ENCODE measurements around the gene SPG11.
"Not testable (repeated sequence)": the region's sequence is repeated elsewhere in the genome, so short reads cannot be mapped to it uniquely, and the experiment has no call there.

The SPG11 gene

GRCh38 chr15:44663410-44664308 is at the start of gene SPG11:
TSS of gene SPG11 (minus strand) at chr15:44663662. CDS start at chr15:44663647, 15 bp downstream.
- peak; percentile 97 for DNase-seq

- DNase-seq = peak; percentile 10
Measured at GRCh38 chr15:44712346-44713005, 49.0 kb upstream of the SPG11 start.

- DNase-seq = no peak
Measured at GRCh38 chr15:44711743-44712345, 48.4 kb upstream of the SPG11 start.

GRCh38 chr15:44711096-44711742 is 47.8 kb upstream of the SPG11 start, which contains the start of the genes B2M and PATL2:
TSS of gene B2M (plus strand) at chr15:44711517. CDS start at chr15:44711547, 30 bp downstream.
TSS of gene PATL2 (minus strand) at chr15:44711323. CDS start at chr15:44676490, 34,833 bp downstream.
- peak; percentile 92 for DNase-seq

- no peak for DNase-seq
Measured at GRCh38 chr15:44710236-44711095, 47.0 kb upstream of the SPG11 start.

- no peak for DNase-seq
Measured at GRCh38 chr15:44706946-44707636, 43.6 kb upstream of the SPG11 start.

GRCh38 chr15:44706401-44706800 is 42.9 kb upstream of the SPG11 start:
- no peak for DNase-seq

GRCh38 chr15:44705986-44706385 is 42.5 kb upstream of the SPG11 start:
- DNase-seq = no peak

GRCh38 chr15:44700676-44701075 is 37.2 kb upstream of the SPG11 start:
- not testable (repeated sequence) for DNase-seq

GRCh38 chr15:44698641-44699040 is 35.2 kb upstream of the SPG11 start:
- no peak for DNase-seq

- no peak for DNase-seq
Measured at GRCh38 chr15:44697014-44697413, 33.6 kb upstream of the SPG11 start.

- DNase-seq = no peak
Measured at GRCh38 chr15:44695294-44695693, 31.8 kb upstream of the SPG11 start.

- no peak for DNase-seq
Measured at GRCh38 chr15:44694416-44694815, 31.0 kb upstream of the SPG11 start.

- no peak for DNase-seq
Measured at GRCh38 chr15:44692659-44693058, 29.2 kb upstream of the SPG11 start.

GRCh38 chr15:44690245-44690644 is 26.8 kb upstream of the SPG11 start:
- DNase-seq = not testable (repeated sequence)

- DNase-seq = not testable (repeated sequence)
Measured at GRCh38 chr15:44689318-44689717, 25.9 kb upstream of the SPG11 start.

GRCh38 chr15:44682809-44683682 is 19.6 kb upstream of the SPG11 start:
- peak; percentile 66 for DNase-seq

- no peak for DNase-seq
Measured at GRCh38 chr15:44682211-44682610, 18.7 kb upstream of the SPG11 start.

GRCh38 chr15:44676676-44677075 is 13.2 kb upstream of the SPG11 start:
- DNase-seq = no peak

- no peak for DNase-seq
Measured at GRCh38 chr15:44675911-44676310, 12.4 kb upstream of the SPG11 start.
